NCI-H2171 treated with DMSO at 0.1 percent for 48 hours (cell line): ENCODE measurements around the gene VENTX.
"Not testable (repeated sequence)": the region's sequence is repeated elsewhere in the genome, so short reads cannot be mapped to it uniquely, and the experiment has no call there.

Experiments
- DNase-seq: peaks from one replicate; lab custom pipeline; 2025; lab: John Stamatoyannopoulos, UW

Gene VENTX

DNA sequence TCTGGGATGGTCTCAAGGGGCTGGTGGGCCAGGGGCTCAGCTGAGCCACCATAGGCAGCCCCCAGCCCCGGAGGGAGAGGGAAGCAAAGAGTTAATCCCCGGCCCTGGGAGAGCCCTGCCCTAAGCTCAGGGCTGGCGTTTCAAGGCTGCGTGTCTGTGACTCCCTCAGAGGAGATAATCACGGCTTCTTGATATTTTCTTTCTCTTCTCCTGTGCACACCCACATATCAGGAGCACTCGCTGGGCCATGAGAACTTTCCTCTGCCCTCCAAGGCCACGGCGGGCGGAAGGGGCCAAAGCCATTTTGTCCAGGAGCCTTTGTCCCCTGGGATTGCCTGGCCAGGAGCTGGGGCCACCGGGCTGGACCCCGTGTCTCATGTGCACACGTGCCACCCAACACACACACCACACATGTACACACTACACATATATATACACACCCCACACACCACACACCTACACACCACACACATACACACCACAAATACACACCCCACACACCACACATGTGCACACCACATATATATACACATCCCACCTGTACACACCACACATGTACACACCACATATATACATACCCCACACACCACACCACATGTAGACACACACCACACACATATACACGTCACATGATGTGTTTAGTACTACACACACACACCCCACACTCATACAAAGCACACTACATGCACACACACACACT is 16.9 kb downstream of the VENTX start:
- DNase-seq = no peak

DNA sequence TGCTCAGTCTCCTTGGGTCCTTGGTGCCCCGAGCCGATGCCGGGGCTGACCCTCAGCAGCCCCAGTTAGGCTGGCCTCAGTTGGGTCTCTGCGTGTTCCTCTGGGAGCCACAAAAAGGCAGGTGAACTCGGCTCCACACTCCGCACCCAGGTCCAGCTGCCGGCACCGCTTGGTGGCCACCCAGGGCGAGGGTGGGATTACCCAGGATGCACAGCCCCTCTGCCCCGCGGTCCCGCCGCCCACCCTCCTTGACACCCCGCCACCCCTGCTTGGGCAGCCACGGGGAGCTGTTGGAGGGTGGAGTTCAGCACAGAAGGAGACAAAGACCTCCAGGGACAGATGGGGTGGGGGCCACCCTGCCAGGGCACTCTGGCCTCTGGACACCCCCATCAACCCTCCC is 17.7 kb downstream of the VENTX start:
- no peak for DNase-seq

DNA sequence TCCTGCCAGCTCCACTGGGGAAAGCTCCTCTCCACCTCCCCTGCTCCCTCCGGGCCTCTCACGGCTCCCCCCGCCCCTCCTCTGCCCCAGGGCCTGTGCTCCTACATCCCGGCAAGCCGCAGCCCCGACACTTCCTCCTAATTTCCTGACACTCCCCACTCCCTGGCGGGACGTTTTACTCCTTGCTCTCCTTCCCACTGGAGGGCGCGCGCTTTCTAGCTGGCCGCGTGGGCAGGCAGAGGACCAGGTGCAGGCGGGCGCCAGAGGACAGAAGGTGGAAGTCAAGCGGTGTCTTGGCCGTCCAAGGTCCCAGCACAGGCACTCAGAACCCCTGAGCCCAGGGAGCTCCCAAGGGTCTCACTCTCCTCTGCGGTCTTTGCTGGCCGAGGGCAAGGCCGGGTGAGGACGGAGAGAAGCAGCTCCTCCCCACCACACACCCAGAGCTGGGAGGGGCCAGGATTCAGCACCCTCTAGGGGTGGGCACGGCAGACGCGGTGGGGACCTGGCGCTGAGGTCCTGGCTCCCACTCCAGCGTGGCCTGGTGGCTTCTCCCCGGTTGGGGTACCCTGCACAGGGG is 19.9 kb downstream of the VENTX start:
- peak; percentile 15 for DNase-seq

DNA sequence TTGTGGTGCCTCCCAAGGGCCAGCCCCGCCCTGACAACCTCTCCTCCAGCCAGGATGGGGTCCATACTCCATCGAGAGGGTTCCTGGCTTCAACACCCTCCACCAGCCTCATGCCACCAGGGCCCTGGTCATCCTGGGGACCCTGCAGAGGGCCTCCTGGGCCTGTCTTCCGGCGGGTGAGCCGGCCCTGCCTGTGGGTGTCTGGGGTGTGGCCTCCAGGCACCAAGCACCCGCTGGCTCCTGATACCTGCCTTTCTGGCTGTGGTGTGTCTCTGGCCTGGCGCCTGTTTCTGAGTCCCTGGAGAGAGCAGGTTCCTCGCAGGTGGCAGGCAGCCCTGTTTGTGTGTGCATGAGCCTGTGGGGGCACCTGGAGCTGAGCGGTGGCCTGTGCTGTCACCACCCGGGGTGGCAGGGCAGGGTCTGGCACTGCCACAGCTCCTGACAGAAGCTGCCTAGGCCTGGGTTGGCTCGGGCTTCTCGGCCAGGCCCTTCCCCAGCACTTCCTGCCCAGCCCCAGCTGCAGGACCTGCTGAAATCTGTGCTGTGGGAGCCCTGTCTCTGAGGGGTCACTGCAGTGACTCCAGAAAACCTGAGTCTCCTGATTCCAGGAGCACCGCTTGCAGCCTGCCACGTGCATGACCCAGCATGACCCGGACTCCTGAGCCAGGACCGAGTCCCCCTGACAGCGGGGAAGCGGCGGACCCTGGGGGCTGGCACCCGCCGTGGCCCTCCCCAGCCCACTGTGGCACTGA is 20.6 kb downstream of the VENTX start:
- peak; percentile 66 for DNase-seq

DNA sequence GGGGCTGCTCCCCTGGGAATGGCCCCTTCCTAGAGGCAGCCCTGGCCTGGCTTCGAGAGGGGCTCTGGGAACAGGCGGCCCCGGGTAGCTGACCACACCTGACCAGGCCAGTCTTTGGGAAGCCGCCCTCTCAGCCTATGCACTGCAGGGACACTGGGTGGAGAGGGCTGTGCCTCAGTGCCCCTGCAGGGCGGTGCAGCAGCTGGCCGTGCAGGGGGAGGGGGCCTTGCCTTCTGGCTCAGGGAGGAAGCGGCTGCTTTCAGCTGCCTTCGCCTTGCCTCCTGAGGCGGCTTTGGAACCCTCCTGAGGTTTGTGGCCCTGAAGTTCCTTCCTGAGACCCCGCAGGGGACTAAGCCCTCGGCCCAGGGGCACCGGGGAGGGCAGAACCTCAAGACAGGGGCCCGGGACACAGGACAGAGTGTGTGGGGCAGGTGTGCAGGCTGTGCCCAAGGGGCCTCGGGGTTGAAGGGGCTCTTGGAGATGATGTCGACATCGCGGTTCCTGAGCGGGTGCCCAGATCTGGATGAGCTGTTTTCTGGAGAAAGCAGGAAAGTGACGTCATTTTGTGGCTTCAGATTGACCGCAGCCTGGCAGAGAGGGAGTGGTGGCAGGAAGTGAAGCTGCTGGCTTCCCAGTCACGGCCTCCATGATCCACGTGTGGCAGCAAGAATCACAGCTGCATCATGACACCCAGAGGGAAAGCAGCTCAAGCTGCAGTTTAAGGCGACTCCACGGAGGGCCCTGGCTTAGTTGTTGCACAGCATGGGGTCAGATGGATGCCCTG is 21.4 kb downstream of the VENTX start:
- peak; percentile 35 for DNase-seq

DNA sequence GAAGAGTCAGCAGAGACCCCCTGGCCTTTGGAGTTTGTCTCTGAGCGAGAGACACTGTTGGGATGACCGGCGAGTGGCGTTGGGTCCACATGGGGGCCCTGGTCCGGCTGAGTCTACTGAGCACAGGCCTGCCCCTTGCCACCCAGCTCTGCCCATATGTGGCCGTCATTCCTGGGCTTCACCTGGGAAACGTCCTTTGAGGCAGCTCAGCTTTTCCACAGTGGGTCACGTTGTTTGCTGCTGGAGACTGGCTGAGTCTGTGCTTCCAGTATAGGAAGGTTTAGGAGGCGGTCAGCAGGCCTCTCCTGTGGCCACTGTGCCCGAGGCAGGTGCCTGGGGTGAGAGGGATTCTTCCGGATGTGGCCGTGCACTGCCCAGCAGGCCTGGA is 21.9 kb downstream of the VENTX start:
- no peak for DNase-seq

DNA sequence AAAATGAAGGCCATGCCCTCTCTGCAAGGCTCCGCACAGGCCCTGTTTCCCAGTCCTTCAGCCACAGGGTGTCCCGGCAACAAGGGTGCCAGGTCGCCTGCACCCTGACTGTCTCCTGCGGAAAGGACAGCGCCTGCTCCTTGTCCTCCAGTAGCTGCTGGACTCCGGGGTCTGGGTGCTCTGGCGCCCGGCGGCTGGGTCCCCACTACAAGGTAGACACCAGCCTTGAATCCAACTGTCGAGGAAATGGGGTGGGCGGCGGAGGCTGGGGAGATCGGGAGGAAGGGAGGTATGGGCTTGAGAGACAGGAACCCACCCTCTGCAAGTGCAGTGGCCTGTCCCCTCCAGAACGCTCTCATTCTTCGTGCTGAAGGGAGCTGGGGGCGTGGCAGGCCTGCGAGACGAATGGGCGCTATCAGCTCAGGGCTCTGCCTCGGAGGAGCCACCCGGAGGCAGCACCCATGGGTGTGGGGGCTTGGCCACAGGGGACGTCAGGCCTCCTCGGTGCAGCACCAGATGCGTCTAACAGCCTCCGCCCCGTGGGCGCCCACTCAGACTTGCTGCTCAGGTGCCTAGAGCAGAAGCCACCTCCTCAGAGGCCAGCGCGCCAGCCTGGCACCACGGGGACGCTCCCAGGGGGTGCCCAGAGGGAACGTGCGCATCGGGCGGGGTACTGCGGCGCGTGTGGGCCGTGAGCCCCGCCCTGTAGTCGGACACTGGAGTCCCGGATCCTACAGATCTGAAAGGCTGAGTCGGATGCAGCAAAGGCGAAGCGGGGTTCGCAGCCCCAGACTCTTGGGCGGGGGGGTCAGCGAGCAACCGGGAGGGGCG is 23.5 kb downstream of the VENTX start:
- DNase-seq = peak; percentile 31

DNA sequence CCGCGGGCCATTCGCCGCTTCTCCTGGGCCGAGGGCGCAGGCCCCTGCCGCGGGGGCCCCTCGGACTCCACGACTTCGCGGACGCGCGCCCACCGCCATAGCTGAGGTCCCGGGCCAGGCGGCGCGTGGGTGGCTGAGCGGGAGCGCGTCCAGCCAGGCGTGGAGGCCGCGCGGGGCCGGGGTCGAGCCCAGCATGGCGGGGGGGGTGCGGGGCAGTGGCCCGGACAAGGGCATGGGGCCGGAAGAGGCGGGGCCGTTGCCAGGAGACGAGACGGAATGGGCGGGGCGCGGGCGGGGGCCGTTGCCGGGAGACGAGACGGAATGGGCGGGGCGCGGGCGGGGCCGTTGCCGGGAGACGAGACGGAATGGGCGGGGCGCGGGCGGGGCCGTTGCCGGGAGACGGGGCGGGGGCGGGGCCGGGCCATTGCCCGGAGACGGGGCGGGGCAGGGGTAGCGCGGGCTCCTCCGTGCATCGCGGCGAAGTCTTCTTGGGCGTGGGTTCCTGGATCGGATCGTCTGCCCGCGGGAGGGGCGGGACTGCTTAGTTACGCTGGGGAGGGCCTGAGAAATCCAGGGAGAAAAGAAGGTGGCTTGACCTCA is 24.2 kb downstream of the VENTX start:
- DNase-seq = peak; percentile 65

DNA sequence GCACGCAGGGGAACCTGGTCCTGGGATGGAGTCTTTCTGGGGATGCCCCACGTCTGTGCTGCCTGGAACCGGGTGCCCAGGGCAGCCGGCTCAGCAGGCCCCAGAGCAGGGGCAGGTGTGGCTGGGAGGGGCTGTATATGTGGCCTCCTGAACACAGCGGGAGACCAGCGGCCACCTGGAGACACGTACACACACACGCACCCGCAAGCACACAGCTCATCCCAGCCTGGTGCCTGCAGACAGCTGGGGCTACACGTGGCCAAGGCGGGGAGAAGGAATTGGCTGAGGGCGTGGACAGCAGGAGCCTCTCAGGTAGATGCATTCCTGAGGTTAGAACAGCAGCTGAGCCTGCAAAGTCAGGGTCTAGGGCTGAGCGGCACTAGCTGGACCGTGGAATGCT is 25.0 kb downstream of the VENTX start:
- peak; percentile 81 for DNase-seq

DNA sequence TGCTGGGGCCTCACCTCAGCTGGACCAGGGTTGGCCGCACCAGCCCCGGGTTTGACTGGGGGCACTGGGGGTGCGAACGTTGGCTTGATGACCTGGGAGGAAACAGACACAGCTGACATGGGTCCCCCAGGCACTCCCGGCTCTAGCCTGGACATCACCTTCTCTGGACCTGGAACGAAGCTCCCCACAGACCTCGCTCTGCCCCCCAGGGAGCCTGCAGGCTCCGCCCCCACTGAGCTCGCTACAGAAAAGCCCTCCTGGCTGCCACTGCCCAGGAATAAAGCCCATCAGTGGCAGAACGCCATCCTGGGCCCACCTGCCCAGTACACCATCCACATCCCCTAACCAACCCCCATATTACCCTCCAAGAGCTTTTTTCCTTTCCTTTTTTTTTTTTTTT is 26.0 kb downstream of the VENTX start:
- DNase-seq = no peak

DNA sequence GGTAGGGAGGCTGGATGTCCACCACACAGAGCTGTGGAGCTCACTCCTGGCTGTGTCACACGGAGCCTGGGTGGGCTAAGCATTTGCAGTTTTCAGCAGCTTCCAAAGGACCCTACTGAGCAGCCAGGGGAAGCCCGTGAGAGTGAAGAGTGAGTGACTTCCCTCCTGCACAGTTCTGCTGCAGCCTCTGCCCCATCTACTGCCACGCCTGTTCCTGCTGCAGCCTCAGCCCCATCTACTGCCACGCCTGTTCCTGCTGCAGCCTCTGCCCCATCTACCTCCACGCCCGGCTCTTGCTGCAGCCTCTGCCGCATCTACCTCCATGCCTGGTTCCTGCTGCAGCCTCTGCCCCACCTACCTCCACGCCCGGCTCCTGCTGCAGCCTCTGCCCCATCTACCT is 26.8 kb downstream of the VENTX start:
- no peak for DNase-seq

DNA sequence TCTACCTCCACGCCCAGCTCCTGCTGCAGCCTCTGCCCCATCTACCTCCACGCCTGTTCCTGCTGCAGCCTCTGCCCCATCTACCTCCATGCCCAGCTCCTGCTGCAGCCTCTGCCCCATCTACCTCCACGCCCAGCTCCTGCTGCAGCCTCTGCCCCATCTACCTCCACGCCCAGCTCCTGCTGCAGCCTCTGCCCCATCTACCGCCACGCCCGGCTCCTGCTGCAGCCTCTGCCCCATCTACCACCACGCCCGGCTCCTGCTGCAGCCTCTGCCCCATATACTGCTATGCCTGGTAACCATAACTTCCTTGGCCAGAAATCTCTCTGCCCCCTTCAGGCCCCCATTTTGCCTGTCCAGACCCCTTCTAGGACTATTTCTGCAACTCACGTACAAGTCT is 27.4 kb downstream of the VENTX start:
- DNase-seq = not testable (repeated sequence)

DNA sequence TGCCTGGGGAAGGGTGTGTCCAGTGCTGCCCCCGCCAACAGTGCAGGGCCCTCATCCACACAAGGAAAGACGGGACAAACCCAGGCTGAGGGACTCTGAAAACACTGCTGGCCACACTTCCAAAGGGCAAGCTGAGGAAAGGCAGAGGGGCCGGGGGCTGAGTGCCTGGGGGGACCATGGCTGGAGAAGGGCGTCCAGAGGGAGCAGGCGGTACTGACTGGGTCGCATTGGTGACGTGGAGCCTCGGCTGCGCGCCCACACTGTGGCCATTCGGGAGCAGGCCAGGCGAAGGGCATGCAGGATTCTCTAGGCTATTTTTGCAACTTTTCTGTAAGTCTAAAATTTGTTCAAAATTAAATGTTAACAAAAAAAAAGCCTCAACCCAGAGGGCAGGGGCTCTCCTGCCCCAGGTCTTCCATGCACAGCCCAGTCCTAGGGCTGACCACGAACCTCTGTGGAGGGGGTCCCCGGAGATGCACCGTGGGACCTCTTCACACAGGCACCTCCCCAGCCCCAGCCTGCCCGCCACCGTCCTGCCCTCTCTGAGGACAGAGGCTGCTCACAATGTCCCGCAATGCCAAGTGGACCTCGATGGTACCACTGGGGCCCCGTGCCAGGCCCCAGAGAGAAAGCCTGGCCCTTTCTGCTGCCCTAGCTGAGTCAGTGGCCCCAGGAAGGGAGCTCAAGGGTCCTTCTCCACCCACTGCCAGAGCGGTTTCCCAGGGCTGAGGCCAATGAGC is 28.6 kb downstream of the VENTX start:
- DNase-seq = no peak

DNA sequence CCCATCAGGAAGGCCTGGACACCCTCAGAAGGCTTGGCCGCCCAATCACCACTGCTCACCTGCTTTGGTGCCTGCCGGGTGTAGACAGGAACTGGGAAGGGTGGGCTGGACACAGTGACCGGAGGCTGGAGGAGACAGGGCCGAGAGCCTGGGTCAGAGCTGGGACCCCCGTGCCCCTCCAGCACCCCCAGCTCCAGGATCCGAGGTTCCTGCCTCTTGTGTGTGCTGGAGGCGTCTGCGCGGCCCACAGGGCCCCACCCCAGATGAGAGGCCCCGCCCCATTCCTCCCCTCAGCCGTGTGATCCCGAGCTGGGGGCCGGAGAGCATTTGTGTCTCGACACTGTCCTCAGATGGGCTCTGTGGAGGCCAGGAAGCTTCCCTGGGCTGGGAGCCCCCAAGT is 29.6 kb downstream of the VENTX start:
- DNase-seq = no peak

DNA sequence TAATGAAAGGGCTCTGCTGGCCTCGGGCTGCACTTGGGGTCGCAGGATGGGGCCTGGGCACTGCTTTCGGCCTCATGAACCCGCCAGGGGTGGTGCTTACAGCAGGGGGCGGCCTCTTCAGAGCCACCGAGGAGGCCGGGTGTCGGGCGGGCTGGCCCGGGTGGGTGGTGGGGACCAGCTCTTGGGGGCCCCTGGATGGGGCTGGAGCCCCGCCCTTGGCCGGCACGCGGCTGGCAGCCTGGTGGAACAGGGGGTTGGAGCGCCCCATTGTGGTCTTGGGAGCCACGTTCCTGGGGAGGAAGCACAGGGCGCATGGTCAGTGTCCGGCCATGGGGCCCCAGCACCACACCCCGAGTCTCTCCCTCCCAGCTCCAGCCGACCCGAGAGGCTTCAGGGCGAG is 30.2 kb downstream of the VENTX start:
- DNase-seq = no peak

DNA sequence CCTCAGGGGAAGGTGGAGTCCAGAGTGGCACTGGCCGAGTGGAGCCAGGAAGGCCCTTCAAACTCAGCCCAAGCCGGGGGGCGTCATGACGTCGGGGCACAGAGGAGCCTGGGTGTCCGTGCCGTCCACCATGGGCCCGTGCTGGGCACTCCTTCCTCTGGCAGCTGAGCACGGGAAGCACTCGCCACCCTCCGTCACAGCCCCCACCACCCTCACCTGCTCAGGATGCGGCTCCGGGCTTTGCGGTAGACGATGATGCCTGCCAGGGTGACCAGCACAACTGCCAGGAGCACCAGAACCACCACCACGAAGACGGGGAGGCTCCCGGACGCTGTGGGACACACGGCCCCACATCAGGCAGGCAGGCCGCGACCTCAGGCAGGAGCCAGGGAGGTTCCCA is 30.9 kb downstream of the VENTX start:
- DNase-seq = no peak

DNA sequence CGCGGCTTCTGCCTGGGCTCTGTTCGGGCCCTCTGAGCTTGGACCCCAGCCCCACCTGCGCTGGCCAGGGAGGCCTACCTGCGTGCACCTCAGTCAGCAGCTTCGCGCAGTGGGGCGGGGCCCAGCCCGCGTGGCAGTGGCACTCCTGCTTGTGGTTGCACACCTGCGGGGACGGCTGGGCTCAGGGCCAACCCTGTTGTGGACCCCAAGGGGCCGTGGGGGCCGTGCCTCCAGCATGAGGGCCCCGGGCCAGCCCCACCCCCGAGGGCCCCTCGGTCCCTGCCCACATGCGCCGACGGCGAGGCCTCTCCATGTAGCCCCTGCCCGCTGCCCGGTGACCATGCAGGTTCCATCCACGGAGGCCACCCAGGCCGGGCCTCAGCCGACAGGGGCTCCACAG is 31.7 kb downstream of the VENTX start:
- DNase-seq = no peak

DNA sequence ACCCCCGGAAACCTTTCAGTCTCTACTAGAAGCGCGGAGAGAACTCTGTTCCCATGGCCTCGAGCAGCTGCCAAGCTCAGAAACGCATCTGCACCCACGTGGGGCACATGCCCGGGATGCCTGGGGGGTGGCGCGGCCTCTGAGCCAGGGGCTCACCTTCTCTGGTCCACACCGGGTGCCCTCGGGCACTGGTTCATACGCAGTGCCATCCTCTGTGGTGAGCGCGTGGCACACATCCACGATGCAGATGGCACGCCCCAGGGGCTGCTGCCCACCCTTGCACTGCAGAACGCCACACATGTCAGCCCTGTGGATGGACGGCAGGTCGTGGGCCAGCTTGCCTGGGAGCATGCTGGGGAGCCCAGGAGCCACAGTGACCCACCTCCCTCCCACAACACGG is 32.5 kb downstream of the VENTX start:
- DNase-seq = no peak

DNA sequence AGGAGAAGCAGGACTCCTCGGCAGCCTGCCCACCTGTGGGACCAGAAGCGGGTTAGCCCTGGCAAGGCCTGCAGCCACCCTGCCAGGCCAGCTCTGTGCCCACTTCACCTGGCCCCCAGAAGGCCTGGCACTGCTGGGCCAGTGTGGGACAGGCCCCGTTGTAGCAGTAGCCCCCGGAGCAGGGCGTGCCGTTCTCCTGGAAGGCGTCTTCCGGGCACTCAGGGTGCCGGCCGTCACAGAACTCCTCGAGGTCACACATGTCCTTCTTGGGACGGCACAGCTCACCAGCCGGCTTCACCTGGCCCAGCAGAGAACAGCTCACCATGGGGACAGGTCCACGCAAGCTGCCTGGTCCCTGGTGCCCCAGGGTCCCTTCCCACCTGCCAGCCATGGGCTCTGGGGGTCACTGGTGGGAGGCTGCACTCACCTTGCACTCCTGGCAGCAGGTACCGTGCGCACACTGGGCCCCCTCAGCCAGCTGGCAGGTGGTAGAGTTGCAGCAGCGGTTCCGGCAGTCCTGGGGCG is 33.2 kb downstream of the VENTX start:
- DNase-seq = no peak

DNA sequence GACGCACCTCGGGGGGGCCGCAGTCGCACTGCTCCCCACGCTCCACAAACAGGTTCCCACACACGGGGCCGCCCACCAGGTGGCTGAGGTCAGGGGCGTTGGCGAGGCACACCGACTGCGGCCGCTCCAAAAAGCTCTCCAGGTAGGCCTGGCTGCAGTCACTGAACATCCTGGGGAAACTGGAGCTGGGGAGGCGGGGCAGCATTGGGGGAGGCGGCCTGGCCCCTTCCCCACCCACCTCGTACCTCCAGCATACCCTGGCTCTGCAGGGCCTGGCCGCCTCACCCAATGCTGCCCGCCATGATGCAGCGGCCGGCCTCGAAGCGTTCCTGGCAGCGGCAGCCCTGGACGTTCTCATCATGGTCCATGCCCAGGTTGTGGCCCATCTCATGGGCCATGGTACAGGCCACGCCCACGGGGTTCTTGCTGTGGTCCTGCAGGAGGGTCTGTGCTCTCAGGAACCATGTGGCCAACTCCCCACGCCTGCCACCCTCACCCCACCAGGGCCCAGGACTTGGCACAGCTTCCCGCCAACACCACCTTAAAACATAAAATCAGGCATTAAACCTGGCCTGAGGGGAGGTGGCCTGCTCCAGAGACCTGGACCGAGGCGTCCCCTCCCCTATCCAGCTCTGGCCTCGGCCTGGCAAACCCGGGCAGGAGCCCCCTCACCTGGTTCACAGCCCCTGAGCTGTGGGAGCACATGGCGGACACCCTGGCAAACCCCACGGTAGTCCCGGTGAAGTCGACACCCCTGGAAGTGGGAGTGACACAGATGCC is 34.1 kb downstream of the VENTX start:
- no peak for DNase-seq
